ENCODE results near the gene ATXN1.

The ATXN1 gene

GRCh38 chr6:16333580-16333979 lies 427.7 kb downstream of the ATXN1 start:
- Histone ChIP-seq H2AK5ac (ENCODE audit: low read depth, low read length) (no peak overlapping the region), H2AFZ (ENCODE audit: low read length) (no peak overlapping the region), H3K9me3 (replicated peaks in 1 of 2; ENCODE audit: control insufficient read depth in 2 of 2, insufficient read depth in 1 of 2, low read depth in 1 of 2, low read length in 2 of 2) (no peaks in the 10 kb centered on the region), H2BK12ac (ENCODE audit: low read length) (no peak overlapping the region), H2BK5ac (ENCODE audit: low read length) (no peak overlapping the region), H2BK120ac (ENCODE audit: low read depth, low read length) (no peak overlapping the region), H3K4me3 (ENCODE audit: low read length in 2 of 2) (no peak overlapping the region), H3K9ac (ENCODE audit: low read depth, low read length, poor library complexity) (no peak overlapping the region), H3K4ac (ENCODE audit: low read length) (no peak overlapping the region), H3K27ac (replicated peaks; ENCODE audit: low read length) (no peak overlapping the region), H3K4me1 (ENCODE audit: control insufficient read depth in 2 of 2, insufficient read depth in 1 of 2, low read depth in 1 of 2, low read length in 2 of 2) (peaks cover 3 to 6% of the 10 kb centered on the region in 2 donors), H3K4me2 (ENCODE audit: insufficient read depth, low read length, poor library complexity, severe bottlenecking) (no peak overlapping the region), H3K79me1 (ENCODE audit: low read depth, low read length) (no peaks in the 10 kb centered on the region), H2BK15ac (ENCODE audit: low read length) (no peak overlapping the region), H3K27me3 (ENCODE audit: control insufficient read depth in 3 of 3, insufficient read depth in 3 of 3, low read depth in 1 of 3, low read length in 3 of 3) (peaks cover 0 to 2% (median 0%) of the 10 kb centered on the region in 3 experiments), H4K8ac (ENCODE audit: low read depth, low read length) (no peak overlapping the region), H4K91ac (ENCODE audit: low read depth, low read length, poor library complexity) (no peak overlapping the region), H3K36me3 (replicated peaks in 1 of 2; ENCODE audit: control insufficient read depth in 2 of 2, insufficient read depth in 2 of 2, low read length in 2 of 2) (no peaks in the 10 kb centered on the region), H3K14ac (ENCODE audit: low read length) (no peak overlapping the region), H3K18ac (ENCODE audit: low read length) (no peak overlapping the region), H3K23ac (ENCODE audit: low read depth, low read length, poor library complexity) (no peak overlapping the region)
- DNase-seq (ENCODE audit: low spot score), result no peak
- WGBS, 2 donors (ENCODE audit: extremely low coverage in 2 of 2, insufficient read length in 2 of 2, insufficient replicate concordance in 1 of 2), result no CpG with 5 or more reads among the region's 3 CpGs

GRCh38 chr6:16332175-16332542 lies 429.1 kb downstream of the ATXN1 start:
- peak; percentile 86 for DNase-seq (ENCODE audit: low spot score)
- H2BK5ac ChIP-seq (ENCODE audit: low read length), result no peak overlapping the region
- WGBS, 2 donors (ENCODE audit: extremely low coverage in 2 of 2, insufficient read length in 2 of 2, insufficient replicate concordance in 1 of 2), result 100% methylated on average over 1 of the region's 7 CpGs; no CpG with 5 or more reads in 1 of the 2 donors
- no peak overlapping the region for H2BK15ac ChIP-seq (ENCODE audit: low read length)
- no peak overlapping the region for H3K4me3 ChIP-seq (ENCODE audit: low read length in 2 of 2)
- no peak overlapping the region for H3K18ac ChIP-seq (ENCODE audit: low read length)
- peak overlapping the region; percentile 86 for H2AFZ ChIP-seq (ENCODE audit: low read length)
- H3K23ac ChIP-seq (ENCODE audit: low read depth, low read length, poor library complexity), result no peak overlapping the region
- no peaks in the 10 kb centered on the region for H3K9me3 ChIP-seq (replicated peaks in 1 of 2; ENCODE audit: control insufficient read depth in 2 of 2, insufficient read depth in 1 of 2, low read depth in 1 of 2, low read length in 2 of 2)
- H3K36me3 ChIP-seq (replicated peaks in 1 of 2; ENCODE audit: control insufficient read depth in 2 of 2, insufficient read depth in 2 of 2, low read length in 2 of 2), result no peaks in the 10 kb centered on the region
- H3K27ac ChIP-seq (replicated peaks; ENCODE audit: low read length), result no peak overlapping the region
- no peak overlapping the region for H3K14ac ChIP-seq (ENCODE audit: low read length)
- H2BK120ac ChIP-seq (ENCODE audit: low read depth, low read length), result no peak overlapping the region
- H4K91ac ChIP-seq (ENCODE audit: low read depth, low read length, poor library complexity), result no peak overlapping the region
- no peak overlapping the region for H3K9ac ChIP-seq (ENCODE audit: low read depth, low read length, poor library complexity)
- H2AK5ac ChIP-seq (ENCODE audit: low read depth, low read length), result no peak overlapping the region
- peaks cover 0 to 2% (median 0%) of the 10 kb centered on the region in 3 experiments for H3K27me3 ChIP-seq (ENCODE audit: control insufficient read depth in 3 of 3, insufficient read depth in 3 of 3, low read depth in 1 of 3, low read length in 3 of 3)
- H3K79me1 ChIP-seq (ENCODE audit: low read depth, low read length), result no peaks in the 10 kb centered on the region
- no peak overlapping the region for H2BK12ac ChIP-seq (ENCODE audit: low read length)
- peak overlapping the region; percentile 29 for H3K4me2 ChIP-seq (ENCODE audit: insufficient read depth, low read length, poor library complexity, severe bottlenecking)
- no peak overlapping the region for H4K8ac ChIP-seq (ENCODE audit: low read depth, low read length)
- H3K4ac ChIP-seq (ENCODE audit: low read length), result no peak overlapping the region
- peaks cover 3 to 6% of the 10 kb centered on the region in 2 donors for H3K4me1 ChIP-seq (ENCODE audit: control insufficient read depth in 2 of 2, insufficient read depth in 1 of 2, low read depth in 1 of 2, low read length in 2 of 2)

DNA sequence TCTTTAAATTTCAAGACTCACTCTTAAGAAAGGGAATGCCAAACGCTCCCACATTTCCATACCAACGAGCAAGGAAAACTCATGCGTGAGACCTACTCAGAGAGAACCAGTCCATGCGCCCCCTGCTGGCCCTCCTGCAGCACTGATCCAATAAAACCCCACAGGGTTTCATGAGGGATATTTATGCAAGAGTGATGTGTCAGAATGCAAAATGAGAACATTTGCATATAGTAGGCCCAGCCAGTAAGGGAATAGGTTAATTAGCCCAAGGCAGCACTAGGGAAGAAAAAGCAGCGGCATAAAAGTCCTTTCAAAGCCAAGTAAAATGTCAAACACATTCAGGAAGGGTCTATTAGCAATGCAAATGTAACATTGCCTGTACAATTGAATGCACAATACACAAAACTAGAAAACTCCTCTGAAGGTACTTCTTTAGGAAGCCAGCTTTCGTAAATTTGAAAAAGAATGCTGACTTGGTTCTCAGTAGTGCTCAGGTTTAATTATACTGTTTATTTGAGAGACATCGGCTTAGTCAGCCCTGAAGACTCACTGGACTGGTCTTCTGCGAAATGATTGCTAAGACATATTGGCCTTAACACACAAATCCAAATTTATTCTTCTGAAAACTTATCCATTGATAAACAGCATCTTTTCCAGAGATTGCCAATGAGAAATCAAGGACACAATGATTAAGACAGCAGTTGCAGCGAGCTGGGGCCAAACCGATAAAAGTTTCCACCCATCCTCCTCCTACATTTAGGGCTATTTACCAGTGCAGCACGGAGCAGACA lies 429.7 kb downstream of the ATXN1 start:
- H3K4ac ChIP-seq (ENCODE audit: low read length), result no peak overlapping the region
- no peak overlapping the region for H4K8ac ChIP-seq (ENCODE audit: low read depth, low read length)
- H3K4me3 ChIP-seq (ENCODE audit: low read length in 2 of 2), result no peak overlapping the region
- no peak overlapping the region for H2AK5ac ChIP-seq (ENCODE audit: low read depth, low read length)
- H3K18ac ChIP-seq (ENCODE audit: low read length), result no peak overlapping the region
- H3K79me1 ChIP-seq (ENCODE audit: low read depth, low read length), result no peaks in the 10 kb centered on the region
- no peak overlapping the region for H2BK5ac ChIP-seq (ENCODE audit: low read length)
- H3K14ac ChIP-seq (ENCODE audit: low read length), result no peak overlapping the region
- no peak overlapping the region for H2BK120ac ChIP-seq (ENCODE audit: low read depth, low read length)
- H3K27ac ChIP-seq (replicated peaks; ENCODE audit: low read length), result no peak overlapping the region
- no peaks in the 10 kb centered on the region for H3K9me3 ChIP-seq (replicated peaks in 1 of 2; ENCODE audit: control insufficient read depth in 2 of 2, insufficient read depth in 1 of 2, low read depth in 1 of 2, low read length in 2 of 2)
- peaks cover 0 to 2% (median 0%) of the 10 kb centered on the region in 3 experiments for H3K27me3 ChIP-seq (ENCODE audit: control insufficient read depth in 3 of 3, insufficient read depth in 3 of 3, low read depth in 1 of 3, low read length in 3 of 3)
- no peak overlapping the region for H3K23ac ChIP-seq (ENCODE audit: low read depth, low read length, poor library complexity)
- H3K9ac ChIP-seq (ENCODE audit: low read depth, low read length, poor library complexity), result no peak overlapping the region
- H4K91ac ChIP-seq (ENCODE audit: low read depth, low read length, poor library complexity), result no peak overlapping the region
- peak; percentile 56 for DNase-seq (ENCODE audit: low spot score)
- no CpG with 5 or more reads among the region's 11 CpGs for WGBS, 2 donors (ENCODE audit: extremely low coverage in 2 of 2, insufficient read length in 2 of 2, insufficient replicate concordance in 1 of 2)
- H2AFZ ChIP-seq (ENCODE audit: low read length), result peak overlapping the region; percentile 3
- no peak overlapping the region for H2BK15ac ChIP-seq (ENCODE audit: low read length)
- peak overlapping the region; percentile 29 for H3K4me2 ChIP-seq (ENCODE audit: insufficient read depth, low read length, poor library complexity, severe bottlenecking)
- no peak overlapping the region for H2BK12ac ChIP-seq (ENCODE audit: low read length)
- H3K4me1 ChIP-seq (ENCODE audit: control insufficient read depth in 2 of 2, insufficient read depth in 1 of 2, low read depth in 1 of 2, low read length in 2 of 2), result peaks cover 3 to 6% of the 10 kb centered on the region in 2 donors
- H3K36me3 ChIP-seq (replicated peaks in 1 of 2; ENCODE audit: control insufficient read depth in 2 of 2, insufficient read depth in 2 of 2, low read length in 2 of 2), result no peaks in the 10 kb centered on the region

GRCh38 chr6:16329233-16329632 lies 432.0 kb downstream of the ATXN1 start:
- Histone ChIP-seq H2BK12ac (ENCODE audit: low read length) (no peak overlapping the region), H3K18ac (ENCODE audit: low read length) (no peak overlapping the region), H2AFZ (ENCODE audit: low read length) (no peak overlapping the region), H3K4me2 (ENCODE audit: insufficient read depth, low read length, poor library complexity, severe bottlenecking) (no peak overlapping the region), H3K4ac (ENCODE audit: low read length) (no peak overlapping the region), H2BK15ac (ENCODE audit: low read length) (no peak overlapping the region), H2AK5ac (ENCODE audit: low read depth, low read length) (no peak overlapping the region), H3K23ac (ENCODE audit: low read depth, low read length, poor library complexity) (no peak overlapping the region), H3K36me3 (replicated peaks in 1 of 2; ENCODE audit: control insufficient read depth in 2 of 2, insufficient read depth in 2 of 2, low read length in 2 of 2) (no peaks in the 10 kb centered on the region), H3K27ac (replicated peaks; ENCODE audit: low read length) (no peak overlapping the region), H3K4me3 (ENCODE audit: low read length in 2 of 2) (no peak overlapping the region), H3K9me3 (replicated peaks in 1 of 2; ENCODE audit: control insufficient read depth in 2 of 2, insufficient read depth in 1 of 2, low read depth in 1 of 2, low read length in 2 of 2) (no peaks in the 10 kb centered on the region), H3K14ac (ENCODE audit: low read length) (no peak overlapping the region), H3K27me3 (ENCODE audit: control insufficient read depth in 3 of 3, insufficient read depth in 3 of 3, low read depth in 1 of 3, low read length in 3 of 3) (peaks cover 0 to 2% (median 0%) of the 10 kb centered on the region in 3 experiments), H3K9ac (ENCODE audit: low read depth, low read length, poor library complexity) (no peak overlapping the region), H4K8ac (ENCODE audit: low read depth, low read length) (no peak overlapping the region), H3K4me1 (ENCODE audit: control insufficient read depth in 2 of 2, insufficient read depth in 1 of 2, low read depth in 1 of 2, low read length in 2 of 2) (peaks cover 3 to 6% of the 10 kb centered on the region in 2 donors), H2BK5ac (ENCODE audit: low read length) (no peak overlapping the region), H2BK120ac (ENCODE audit: low read depth, low read length) (no peak overlapping the region), H4K91ac (ENCODE audit: low read depth, low read length, poor library complexity) (no peak overlapping the region), H3K79me1 (ENCODE audit: low read depth, low read length) (no peaks in the 10 kb centered on the region)
- WGBS, 2 donors (ENCODE audit: extremely low coverage in 2 of 2, insufficient read length in 2 of 2, insufficient replicate concordance in 1 of 2), result no CpG with 5 or more reads among the region's 6 CpGs
- no peak for DNase-seq (ENCODE audit: low spot score)
